SK-N-SH (cell line): ENCODE data around the gene SPIB. TPM values are rescaled to one million over a fixed set of nuclear protein-coding genes. Genes with fewer than 3 reads are reported as not detected.

ENCODE experiments used
- CTCF ChIA-PET: fragments of 300-600, 350-600 bp; formaldehyde crosslinking; extraction: SDS; loops from one replicate; lab custom pipeline; 2021; lab: Yijun Ruan, JAX
- POLR2A ChIA-PET: fragments of 350-600 bp; sonication (Branson Sonifier 250); formaldehyde crosslinking; extraction: SDS; loops from one replicate; lab custom pipeline; 2020; ENCODE audit warnings: antibody characterized with exemption, inconsistent platforms; lab: Yijun Ruan, JAX
- DNase-seq: peaks from one replicate; pipeline ENCODE4 v3.0.0; 2012
- H2AFZ ChIP-seq: fragments of 200-600 bp; sonication (generic); 2 replicates; pipeline ENCODE4 v1.8.1; 2016; ENCODE audit warnings: antibody characterized with exemption, mild to moderate bottlenecking, low read depth
- H3F3A ChIP-seq: fragments of 200-600 bp; sonication (generic); replicated peaks from 2 replicates; pipeline ENCODE3; 2016; ENCODE audit warnings: antibody characterized with exemption, mild to moderate bottlenecking; ENCODE audit not compliant: insufficient read depth
- H3K27ac ChIP-seq, 2 experiments: fragments of 200-500 bp in 1 of 2; fragments of 200-600 bp in 1 of 2; sonication (Bioruptor generic) in 1 of 2; sonication (generic), shearing (Covaris generic) in 1 of 2; 2 replicates each; pipeline versions ENCODE4 v1.5.1 to v1.6.1; 2014 to 2016; ENCODE audit warnings: low read depth in 2 of 2, inconsistent platforms in 1 of 2, low read length in 1 of 2, mild to moderate bottlenecking in 1 of 2, mixed read lengths in 1 of 2
- H3K27me3 ChIP-seq: fragments of 200-600 bp; sonication (generic), shearing (Covaris generic); 2 replicates; pipeline ENCODE4 v1.6.1; 2016; ENCODE audit warnings: mixed run types; ENCODE audit not compliant: insufficient read depth
- H3K36me3 ChIP-seq, 2 experiments: fragments of 200-500 bp in 1 of 2; fragments of 200-600 bp in 1 of 2; sonication (Bioruptor generic) in 1 of 2; sonication (generic) in 1 of 2; replicated peaks in 1 of 2; 2 replicates each; pipeline versions ENCODE3 to v1.5.1; 2014 to 2016; ENCODE audit warnings: low read length in 1 of 2, mild to moderate bottlenecking in 1 of 2; ENCODE audit not compliant: insufficient read depth in 2 of 2, control insufficient read depth in 1 of 2
- H3K4me1 ChIP-seq, 2 experiments: fragments of 200-500 bp in 1 of 2; fragments of 200-600 bp in 1 of 2; sonication (Bioruptor generic) in 1 of 2; sonication (generic), shearing (Covaris generic) in 1 of 2; 2 replicates each; pipeline versions ENCODE4 v1.5.1 to v1.6.1; 2014 to 2016; ENCODE audit warnings: low read depth in 1 of 2, low read length in 1 of 2, mixed run types in 1 of 2; ENCODE audit not compliant: insufficient read depth in 2 of 2, control insufficient read depth in 1 of 2
- H3K4me2 ChIP-seq: fragments of 200-600 bp; sonication (generic), shearing (Covaris generic); 2 replicates; pipeline ENCODE4 v1.6.1; 2017; ENCODE audit warnings: mixed run types
- H3K4me3 ChIP-seq, 2 experiments: fragments of 200-500 bp in 1 of 2; fragments of 200-600 bp in 1 of 2; sonication (Bioruptor generic) in 1 of 2; sonication (generic), shearing (Covaris generic) in 1 of 2; 2 replicates each; pipeline versions ENCODE4 v1.5.1 to v1.8.1; 2014 to 2016; ENCODE audit warnings: low read depth in 2 of 2, inconsistent platforms in 1 of 2, low read length in 1 of 2, mild to moderate bottlenecking in 1 of 2, mixed read lengths in 1 of 2, moderate library complexity in 1 of 2
- H3K79me2 ChIP-seq: fragments of 200-600 bp; sonication (generic); 2 replicates; pipeline ENCODE4 v1.8.1; 2017; ENCODE audit warnings: mild to moderate bottlenecking; ENCODE audit not compliant: insufficient read depth
- H3K9ac ChIP-seq: fragments of 200-600 bp; sonication (generic); 2 replicates; pipeline ENCODE4 v1.6.1; 2017; ENCODE audit warnings: mixed run types
- H3K9me2 ChIP-seq: fragments of 200-600 bp; sonication (generic); 2 replicates; pipeline ENCODE4 v1.6.1; 2017; ENCODE audit warnings: mixed run types
- H3K9me3 ChIP-seq: fragments of 200-600 bp; sonication (generic); 2 replicates; pipeline ENCODE4 v1.6.1; 2017; ENCODE audit warnings: mixed run types, mild to moderate bottlenecking, moderate library complexity
- H4K20me1 ChIP-seq: fragments of 200-600 bp; sonication (generic); 2 replicates; pipeline ENCODE4 v1.6.1; 2017; ENCODE audit warnings: mild to moderate bottlenecking, mixed run types; ENCODE audit not compliant: insufficient read depth
- CHD2 ChIP-seq: fragments of 150-350 bp; IDR thresholded peaks from 2 replicates; pipeline ENCODE4 v1.6.1; 2018; ENCODE audit warnings: low read length; ENCODE audit not compliant: partially characterized antibody
- EZH2phosphoT487 ChIP-seq: fragments of 200-600 bp; sonication (generic); IDR thresholded peaks from 2 replicates; pipeline ENCODE4 v1.6.1; 2017; ENCODE audit warnings: low read depth, mixed run types, mild to moderate bottlenecking, antibody characterized with exemption, moderate library complexity, borderline replicate concordance
- FOXJ3 ChIP-seq: sonication (generic); formaldehyde crosslinking; IDR thresholded peaks from 2 replicates; pipeline ENCODE4 v1.5.1; 2020; ENCODE audit warnings: mild to moderate bottlenecking, missing genetic modification reagents
- MEF2A ChIP-seq: IDR thresholded peaks from 2 replicates; pipeline ENCODE4 v1.4.0; 2012; ENCODE audit warnings: low read depth, borderline replicate concordance
- MXI1 ChIP-seq: IDR thresholded peaks from 2 replicates; pipeline ENCODE4 v1.6.1; 2012; ENCODE audit warnings: mild to moderate bottlenecking, low read depth, low read length, improper control_type of control experiment
- RAD21 ChIP-seq: IDR thresholded peaks from 2 replicates; pipeline ENCODE4 v1.6.1; 2012; ENCODE audit warnings: mild to moderate bottlenecking, low read length
- RFX5 ChIP-seq: IDR thresholded peaks from 2 replicates; pipeline ENCODE4 v1.6.1; 2012; ENCODE audit warnings: mild to moderate bottlenecking, improper control_type of control experiment, low read length
- RXRA ChIP-seq: IDR thresholded peaks from 2 replicates; pipeline ENCODE4 v1.4.0; 2012; ENCODE audit warnings: low read depth, mild to moderate bottlenecking, borderline replicate concordance
- TAF1 ChIP-seq: IDR thresholded peaks from 2 replicates; pipeline ENCODE4 v1.6.1; 2012; ENCODE audit warnings: low read depth, mild to moderate bottlenecking, low read length, moderate library complexity, borderline replicate concordance
- TCF12 ChIP-seq: IDR thresholded peaks from 2 replicates; pipeline ENCODE4 v1.4.0; 2012
- TEAD4 ChIP-seq: IDR thresholded peaks from 2 replicates; pipeline ENCODE4 v1.4.0; 2012; ENCODE audit warnings: mild to moderate bottlenecking, borderline replicate concordance; ENCODE audit not compliant: insufficient read depth
- USF1 ChIP-seq: IDR thresholded peaks from 2 replicates; pipeline ENCODE4 v1.4.0; 2012; ENCODE audit warnings: low read depth, borderline replicate concordance
- USF2 ChIP-seq: fragments of 150-350 bp; IDR thresholded peaks from 2 replicates; pipeline ENCODE4 v1.6.1; 2017; ENCODE audit warnings: antibody characterized with exemption, low read length, low read depth, borderline replicate concordance
- WGBS: methylation state at CpG from one replicate; pipeline ENCODE4 v1.1.6; 2017; ENCODE audit warnings: low lambda C conversion rate; 5-methylcytosine and 5-hydroxymethylcytosine counted together
- polyA plus RNA-seq, 3 experiments: library from polyadenylated mRNA; depleted of rRNA; stranded (reverse); fragments of >200 nt; gene quantifications; 2 replicates each; pipeline ENCODE4 v1.2.3, GENCODE V29; 2012
- TF ChIP-seq, protein P1 (sequence below): IDR thresholded peaks from 2 replicates; pipeline ENCODE4 v1.6.1; 2012; ENCODE audit warnings: mild to moderate bottlenecking, low read depth, low read length, moderate library complexity

The SPIB gene
- polyA plus RNA-seq, 1 of the 3 experiments (the other 2 are of a cell fraction): not detected

DNA sequence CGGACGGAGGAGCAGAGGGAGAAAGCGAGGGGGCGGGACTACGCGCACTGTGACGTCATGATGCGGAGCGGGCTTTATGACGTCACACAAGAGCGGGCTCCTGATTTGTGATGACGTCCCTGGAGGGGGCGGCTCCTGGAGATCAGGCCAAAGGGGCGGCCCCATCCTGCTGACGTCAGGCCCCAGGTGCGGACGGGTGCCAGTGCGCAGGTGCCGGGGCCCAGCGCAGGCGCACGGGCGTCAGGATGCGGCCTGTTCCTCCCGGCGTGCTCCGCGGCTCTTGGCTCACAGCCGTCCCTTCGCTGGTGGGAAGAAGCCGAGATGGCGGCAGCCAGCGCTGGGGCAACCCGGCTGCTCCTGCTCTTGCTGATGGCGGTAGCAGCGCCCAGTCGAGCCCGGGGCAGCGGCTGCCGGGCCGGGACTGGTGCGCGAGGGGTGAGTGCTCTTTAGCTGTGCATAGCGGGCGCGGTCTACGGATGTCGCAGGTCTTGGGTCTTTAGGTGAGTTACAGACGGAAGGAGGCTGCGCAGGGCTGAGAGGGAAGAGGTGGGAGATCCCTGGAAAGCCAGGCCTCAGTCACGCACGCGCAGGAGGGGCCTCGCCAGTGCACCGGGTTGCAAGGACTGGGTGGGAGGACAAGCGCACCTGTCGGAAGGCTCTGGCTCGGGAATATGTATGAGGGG, 57.6 kb downstream of the SPIB start, which contains the start of the genes EMC10 and GARIN5A (continued):
- TF ChIP-seq, protein P1, sequence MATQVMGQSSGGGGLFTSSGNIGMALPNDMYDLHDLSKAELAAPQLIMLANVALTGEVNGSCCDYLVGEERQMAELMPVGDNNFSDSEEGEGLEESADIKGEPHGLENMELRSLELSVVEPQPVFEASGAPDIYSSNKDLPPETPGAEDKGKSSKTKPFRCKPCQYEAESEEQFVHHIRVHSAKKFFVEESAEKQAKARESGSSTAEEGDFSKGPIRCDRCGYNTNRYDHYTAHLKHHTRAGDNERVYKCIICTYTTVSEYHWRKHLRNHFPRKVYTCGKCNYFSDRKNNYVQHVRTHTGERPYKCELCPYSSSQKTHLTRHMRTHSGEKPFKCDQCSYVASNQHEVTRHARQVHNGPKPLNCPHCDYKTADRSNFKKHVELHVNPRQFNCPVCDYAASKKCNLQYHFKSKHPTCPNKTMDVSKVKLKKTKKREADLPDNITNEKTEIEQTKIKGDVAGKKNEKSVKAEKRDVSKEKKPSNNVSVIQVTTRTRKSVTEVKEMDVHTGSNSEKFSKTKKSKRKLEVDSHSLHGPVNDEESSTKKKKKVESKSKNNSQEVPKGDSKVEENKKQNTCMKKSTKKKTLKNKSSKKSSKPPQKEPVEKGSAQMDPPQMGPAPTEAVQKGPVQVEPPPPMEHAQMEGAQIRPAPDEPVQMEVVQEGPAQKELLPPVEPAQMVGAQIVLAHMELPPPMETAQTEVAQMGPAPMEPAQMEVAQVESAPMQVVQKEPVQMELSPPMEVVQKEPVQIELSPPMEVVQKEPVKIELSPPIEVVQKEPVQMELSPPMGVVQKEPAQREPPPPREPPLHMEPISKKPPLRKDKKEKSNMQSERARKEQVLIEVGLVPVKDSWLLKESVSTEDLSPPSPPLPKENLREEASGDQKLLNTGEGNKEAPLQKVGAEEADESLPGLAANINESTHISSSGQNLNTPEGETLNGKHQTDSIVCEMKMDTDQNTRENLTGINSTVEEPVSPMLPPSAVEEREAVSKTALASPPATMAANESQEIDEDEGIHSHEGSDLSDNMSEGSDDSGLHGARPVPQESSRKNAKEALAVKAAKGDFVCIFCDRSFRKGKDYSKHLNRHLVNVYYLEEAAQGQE: no peak
- TF ChIP-seq TEAD4: no peak
- peak; percentile 41; the same call in 1 of the 2 replicates for TF ChIP-seq MXI1
- no peak for TF ChIP-seq EZH2phosphoT487
- TF ChIP-seq FOXJ3 (CRISPR knock-in tag): no peak
- TF ChIP-seq RXRA: no peak
- TF ChIP-seq CHD2: no peak
- no peak for TF ChIP-seq TCF12
- TF ChIP-seq USF1: no peak
- TF ChIP-seq TAF1: peak; percentile 87
- TF ChIP-seq RFX5: peak; percentile 7; the same call in 1 of the 2 replicates

- no peaks in the 10 kb centered on the region for H4K20me1 ChIP-seq
- peaks cover 16% of the 10 kb centered on the region for H3K79me2 ChIP-seq
- H3K9ac ChIP-seq: peak overlapping the region; percentile 76
- peak overlapping the region; percentile 93 for H3K4me2 ChIP-seq
- H3K36me3 ChIP-seq: peaks cover 10 to 25% of the 10 kb centered on the region in 2 experiments
- peak overlapping the region; percentile 83 to 93 for H3K4me3 ChIP-seq
- ChIA-PET CTCF (no interaction called here), POLR2A (no interaction called here)
- H3K4me1 ChIP-seq: peaks cover 6 to 9% of the 10 kb centered on the region in 2 experiments; a peak in 2 of 4 replicates
- DNase-seq: no peak
- peaks cover 12% of the 10 kb centered on the region for H3F3A ChIP-seq
- no peaks in the 10 kb centered on the region for H3K9me3 ChIP-seq
- H3K27ac ChIP-seq: peak overlapping the region; percentile 67 to 85; a peak in 3 of 4 replicates
- H2AFZ ChIP-seq: peak overlapping the region; percentile 93; the same call in 1 of the 2 replicates
- H3K9me2 ChIP-seq: no peaks in the 10 kb centered on the region
- no peak for TF ChIP-seq USF2
- no peak for TF ChIP-seq EZH2phosphoT487
- TF ChIP-seq MEF2A: no peak
- TF ChIP-seq RAD21: no peak
- WGBS: 2% methylated on average over 15 of the region's 20 CpGs
- H3K27me3 ChIP-seq: no peaks in the 10 kb centered on the region
Measured at GRCh38 chr19:50476907-50477238, 58.1 kb downstream of the SPIB start.
